Measurements from ENCODE around the gene GINS2.

The GINS2 gene

GRCh38 chr16:85706449-85707034 is 17.8 kb upstream of the GINS2 start:
- TF ChIP-seq, protein P1, sequence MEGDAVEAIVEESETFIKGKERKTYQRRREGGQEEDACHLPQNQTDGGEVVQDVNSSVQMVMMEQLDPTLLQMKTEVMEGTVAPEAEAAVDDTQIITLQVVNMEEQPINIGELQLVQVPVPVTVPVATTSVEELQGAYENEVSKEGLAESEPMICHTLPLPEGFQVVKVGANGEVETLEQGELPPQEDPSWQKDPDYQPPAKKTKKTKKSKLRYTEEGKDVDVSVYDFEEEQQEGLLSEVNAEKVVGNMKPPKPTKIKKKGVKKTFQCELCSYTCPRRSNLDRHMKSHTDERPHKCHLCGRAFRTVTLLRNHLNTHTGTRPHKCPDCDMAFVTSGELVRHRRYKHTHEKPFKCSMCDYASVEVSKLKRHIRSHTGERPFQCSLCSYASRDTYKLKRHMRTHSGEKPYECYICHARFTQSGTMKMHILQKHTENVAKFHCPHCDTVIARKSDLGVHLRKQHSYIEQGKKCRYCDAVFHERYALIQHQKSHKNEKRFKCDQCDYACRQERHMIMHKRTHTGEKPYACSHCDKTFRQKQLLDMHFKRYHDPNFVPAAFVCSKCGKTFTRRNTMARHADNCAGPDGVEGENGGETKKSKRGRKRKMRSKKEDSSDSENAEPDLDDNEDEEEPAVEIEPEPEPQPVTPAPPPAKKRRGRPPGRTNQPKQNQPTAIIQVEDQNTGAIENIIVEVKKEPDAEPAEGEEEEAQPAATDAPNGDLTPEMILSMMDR (IDR thresholded peaks at IDR 0.05): no peak

DNA sequence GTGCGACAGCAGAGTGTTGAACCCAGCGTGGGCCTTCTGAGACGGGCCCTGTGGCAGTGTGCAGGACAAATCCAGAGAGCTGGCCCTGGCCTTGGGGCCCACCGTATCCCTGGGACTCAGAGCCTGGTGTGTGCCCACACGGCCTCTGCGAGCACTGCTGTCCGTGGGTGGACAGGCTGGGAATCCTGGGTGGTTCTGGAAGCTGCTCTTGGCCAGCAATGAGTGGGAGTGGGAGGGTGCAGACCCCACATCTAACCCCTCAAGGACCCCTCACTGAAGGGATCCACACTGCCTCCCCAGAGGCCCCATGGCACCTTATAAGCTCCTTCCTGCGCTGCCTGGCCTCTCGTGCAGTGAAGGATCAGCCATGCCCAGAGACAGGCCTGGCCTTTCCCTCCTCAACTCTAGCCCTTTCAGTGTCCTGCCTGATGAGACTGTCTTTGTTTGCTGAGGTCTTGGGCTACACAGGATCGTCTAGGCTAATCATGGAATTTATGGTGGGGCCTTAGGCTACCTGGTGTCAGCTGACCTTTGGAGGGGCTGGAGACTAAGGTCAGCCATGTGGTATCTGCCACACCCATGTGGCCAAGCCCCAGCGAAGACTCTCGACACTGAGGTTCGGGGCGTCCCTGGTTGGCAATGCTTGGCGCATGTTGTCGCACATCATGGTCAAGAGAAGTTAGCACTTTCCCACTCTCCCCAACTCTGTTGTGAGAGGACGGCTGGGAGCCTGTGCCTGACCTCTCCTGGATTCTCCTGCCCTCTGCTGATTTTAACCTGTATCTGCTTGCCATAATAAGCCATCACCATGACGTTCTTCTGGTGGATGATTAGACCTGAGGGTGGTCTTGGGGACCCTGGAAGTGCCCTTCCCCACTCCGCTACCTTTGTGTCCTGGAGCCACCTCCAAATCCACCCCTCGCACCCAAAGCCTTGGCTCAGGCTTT is 16.4 kb upstream of the GINS2 start:
- TF ChIP-seq, protein P1 (IDR thresholded peaks at IDR 0.05): no peak

GRCh38 chr16:85704011-85704410 is 15.3 kb upstream of the GINS2 start:
- TF ChIP-seq, protein P1 (IDR thresholded peaks at IDR 0.05): no peak

DNA sequence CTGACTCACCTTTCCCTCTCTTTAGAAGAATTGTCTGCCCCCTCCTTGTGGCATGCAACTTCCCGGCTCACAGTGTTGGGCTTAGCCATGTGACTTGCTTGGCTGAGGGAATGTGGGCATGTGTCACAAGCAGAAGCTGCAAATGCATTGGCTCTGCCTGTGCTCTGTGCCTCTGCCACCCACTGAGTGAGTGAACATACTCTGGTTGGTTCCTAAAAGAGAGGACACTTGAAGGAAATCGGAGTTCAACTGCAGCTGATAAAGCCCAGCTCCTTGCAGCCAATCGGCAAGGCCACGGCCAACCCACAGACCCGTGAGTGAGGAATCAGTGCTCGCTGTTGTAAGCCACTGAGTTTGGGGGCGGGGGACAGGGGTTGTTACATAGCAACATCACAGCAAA is 10.9 kb upstream of the GINS2 start:
- TF ChIP-seq, protein P1 (IDR thresholded peaks at IDR 0.05): no peak

DNA sequence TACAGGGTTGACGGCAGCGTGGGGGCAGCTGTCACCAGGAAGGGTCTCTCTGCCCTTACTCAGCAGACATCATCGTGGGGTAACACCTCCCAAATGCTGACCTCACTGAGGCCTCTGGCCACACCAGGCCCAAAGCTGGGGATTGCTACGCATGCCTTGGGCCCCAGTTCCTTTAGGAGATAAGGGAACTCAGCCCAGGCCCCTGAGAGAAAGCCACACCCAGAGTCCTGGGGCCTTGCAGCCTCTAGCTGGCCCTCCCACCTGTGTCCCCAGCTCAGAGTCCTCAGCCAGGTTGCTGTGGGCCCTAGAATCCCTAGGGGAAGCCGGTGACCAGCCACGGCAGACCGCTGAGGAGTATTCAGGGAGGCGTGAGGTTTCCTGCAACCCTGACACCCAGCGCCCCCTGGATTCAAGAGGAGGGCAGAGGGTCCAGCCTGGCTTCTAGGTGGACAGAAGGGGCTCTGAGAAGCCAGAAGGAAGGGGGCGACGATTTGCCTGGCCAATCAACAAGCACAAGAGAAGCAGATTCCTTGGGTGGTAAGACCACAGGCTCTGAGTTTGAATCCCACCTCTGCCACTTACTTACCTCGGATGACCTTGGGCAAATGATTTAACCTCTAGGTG is 10.3 kb upstream of the GINS2 start:
- TF ChIP-seq, protein P1 (IDR thresholded peaks at IDR 0.05): no peak

DNA sequence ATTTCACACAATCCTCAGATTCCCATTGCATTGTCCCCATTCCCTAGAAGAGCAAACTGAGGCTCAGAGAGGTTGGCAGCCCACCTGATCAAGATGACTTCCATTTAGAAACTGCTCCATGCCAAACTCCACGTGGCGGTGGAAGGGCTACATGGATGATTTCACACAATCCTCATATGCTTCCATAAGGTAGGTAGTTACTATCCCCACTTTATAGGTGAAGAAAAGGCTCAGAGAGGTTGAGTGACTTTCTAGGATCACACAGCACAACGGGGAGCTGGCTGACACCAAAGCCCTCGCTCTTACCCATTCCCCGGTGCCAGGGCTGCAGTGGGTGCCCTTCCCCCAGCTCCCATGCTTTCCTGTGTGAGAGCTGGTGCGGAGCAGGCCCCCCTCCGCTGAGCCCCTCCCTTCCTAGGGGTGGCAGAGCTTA is 9.7 kb upstream of the GINS2 start:
- TF ChIP-seq, protein P1 (IDR thresholded peaks at IDR 0.05): no peak

DNA sequence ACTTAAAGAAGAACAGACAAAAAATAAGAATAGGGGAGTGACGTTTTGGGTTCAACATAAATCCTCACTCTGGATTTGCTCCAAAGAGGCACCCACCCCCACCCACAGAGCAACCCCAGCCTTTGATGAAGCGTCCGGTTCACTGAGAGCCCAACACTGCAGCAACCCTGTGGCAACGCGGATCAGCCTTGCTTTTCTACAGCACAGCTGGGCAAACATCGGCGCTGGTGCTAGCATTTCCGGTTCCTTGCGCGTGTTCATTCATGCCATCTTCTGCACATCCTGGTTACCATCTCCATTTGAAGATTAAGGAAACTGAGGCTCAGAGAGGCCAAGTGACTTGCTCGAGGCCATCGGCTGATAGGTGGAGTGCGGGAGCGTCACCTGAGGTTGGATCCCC is 8.7 kb upstream of the GINS2 start:
- TF ChIP-seq, protein P1 (IDR thresholded peaks at IDR 0.05): no peak
